Stimulated activated CD8-positive, alpha-beta memory T cell treated with anti-CD3 and anti-CD28 coated beads, Interleukin-4, amount 100 ng/mL, for 1 hour (primary cell): ENCODE results near the gene GSG1.
"Not testable (repeated sequence)": the region's sequence is repeated elsewhere in the genome, so short reads cannot be mapped to it uniquely, and the experiment has no call there.

Experiments
- DNase-seq, 2 donors: peaks; one replicate each; pipeline ENCODE4 v3.0.0-alpha.2; 2020; ENCODE audit warnings: low read depth in 2 of 2, low spot score in 1 of 2

GSG1 gene

GRCh38 chr12:13062669-13063068 lies 40.8 kb downstream of the GSG1 start:
- DNase-seq, result no peak

- DNase-seq, result no peak
These were observed 42.1 kb downstream of the GSG1 start for GRCh38 chr12:13061377-13061776.

GRCh38 chr12:13060581-13060980 lies 42.9 kb downstream of the GSG1 start:
- DNase-seq, result no peak

- DNase-seq, result not testable (repeated sequence)
These were observed 49.9 kb downstream of the GSG1 start for GRCh38 chr12:13053617-13054016.

- no peak for DNase-seq
These were observed 51.0 kb downstream of the GSG1 start for GRCh38 chr12:13052421-13052820.

- no peak for DNase-seq
These were observed 53.7 kb downstream of the GSG1 start for GRCh38 chr12:13049816-13050215.

GRCh38 chr12:13046964-13047363 lies 56.5 kb downstream of the GSG1 start:
- no peak for DNase-seq

GRCh38 chr12:13045816-13046215 lies 57.7 kb downstream of the GSG1 start:
- DNase-seq, result no peak

- DNase-seq, result no peak
These were observed 58.6 kb downstream of the GSG1 start for GRCh38 chr12:13044906-13045299.

GRCh38 chr12:13044002-13044905 lies 59.2 kb downstream of the GSG1 start, which contains the start of gene FAM234B:
FAM234B (plus strand) TSS chr12:13044381; CDS start chr12:13044404, 23 bp downstream.
- peak; percentile 32 to 52 for DNase-seq

GRCh38 chr12:13042666-13043230 lies 60.7 kb downstream of the GSG1 start:
- no peak for DNase-seq

GRCh38 chr12:13041224-13041623 lies 62.2 kb downstream of the GSG1 start:
- no peak for DNase-seq

- DNase-seq, result no peak
These were observed 64.0 kb downstream of the GSG1 start for GRCh38 chr12:13039328-13039956.

- no peak for DNase-seq
These were observed 64.8 kb downstream of the GSG1 start for GRCh38 chr12:13038491-13039161.

- no peak for DNase-seq
These were observed 66.6 kb downstream of the GSG1 start for GRCh38 chr12:13036881-13037280.

GRCh38 chr12:13035335-13035734 lies 68.1 kb downstream of the GSG1 start:
- DNase-seq, result not testable (repeated sequence)
